HUES48 (cell line): Measurements from ENCODE around the gene STRIP1.
"Not testable (repeated sequence)": the region's sequence is repeated elsewhere in the genome, so short reads cannot be mapped to it uniquely, and the experiment has no call there.

Source experiments
- H3K27ac ChIP-seq: one replicate; pipeline ENCODE4 v1.7.0; 2013; ENCODE audit warnings: low read depth, low read length, inconsistent platforms
- H3K27me3 ChIP-seq: 2 replicates; pipeline ENCODE4 v1.6.1; 2013; ENCODE audit warnings: mild to moderate bottlenecking, low read length; ENCODE audit not compliant: control insufficient read depth, insufficient read depth
- H3K36me3 ChIP-seq: 2 replicates; pipeline ENCODE4 v1.6.1; 2013; ENCODE audit warnings: low read length; ENCODE audit not compliant: control insufficient read depth, insufficient read depth
- H3K4me1 ChIP-seq: 2 replicates; pipeline ENCODE4 v1.6.1; 2013; ENCODE audit warnings: mild to moderate bottlenecking, low read length; ENCODE audit not compliant: control insufficient read depth, insufficient read depth
- H3K4me3 ChIP-seq: 2 replicates; pipeline ENCODE4 v1.5.1; 2013; ENCODE audit warnings: mild to moderate bottlenecking, low read depth, low read length
- H3K9ac ChIP-seq: 2 replicates; pipeline ENCODE4 v1.6.1; 2013; ENCODE audit warnings: mild to moderate bottlenecking, low read depth, low read length, moderate library complexity
- H3K9me3 ChIP-seq: 2 replicates; pipeline ENCODE4 v1.6.1; 2013; ENCODE audit warnings: low read length; ENCODE audit not compliant: control insufficient read depth, insufficient read depth

The STRIP1 gene

DNA sequence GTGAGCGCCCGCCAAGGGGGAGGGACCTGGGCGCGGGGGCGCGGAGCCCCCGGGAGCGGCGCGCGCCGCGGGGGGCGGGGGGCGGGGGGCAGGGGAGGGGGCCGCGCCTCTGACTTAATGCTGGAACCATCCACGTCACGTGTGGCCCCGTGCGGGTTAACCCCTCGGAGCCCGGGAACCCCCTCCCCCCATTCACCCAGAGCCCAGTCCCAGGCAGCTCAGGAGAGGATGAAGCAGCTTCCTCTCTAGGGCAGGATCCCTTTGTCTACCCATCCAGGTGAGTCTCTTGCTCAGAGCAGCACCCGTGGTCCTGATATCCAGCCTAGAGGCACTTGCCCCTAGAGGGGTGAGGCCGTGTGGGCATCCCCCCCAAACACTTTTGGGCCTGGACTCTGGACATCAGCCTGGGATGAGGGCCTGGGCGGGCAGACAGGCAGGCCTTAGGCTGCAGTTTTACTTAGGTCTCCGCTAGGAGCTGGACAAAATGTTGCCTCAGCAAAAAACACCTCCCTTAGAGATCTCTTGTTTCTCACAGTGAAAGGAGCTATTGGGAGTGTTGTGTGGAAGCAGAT lies 36.3 kb downstream of the STRIP1 start, which contains the start of gene ALX3:
ALX3 (minus strand) TSS at position 2 of the 572 bp plus-strand sequence. CDS start 60 bp downstream, outside the sequence.
- Histone ChIP-seq H3K27ac (no peak within 1 kb of the TSS), H3K4me1 (peaks cover 10% of the 10 kb centered on the region), H3K27me3 (peaks cover 98% of the 10 kb centered on the region), H3K4me3 (peak within 1 kb of the TSS; percentile 53), H3K9me3 (no peaks in the 10 kb centered on the region), H3K9ac (no peak within 1 kb of the TSS), H3K36me3 (no peaks in the 10 kb centered on the region)

DNA sequence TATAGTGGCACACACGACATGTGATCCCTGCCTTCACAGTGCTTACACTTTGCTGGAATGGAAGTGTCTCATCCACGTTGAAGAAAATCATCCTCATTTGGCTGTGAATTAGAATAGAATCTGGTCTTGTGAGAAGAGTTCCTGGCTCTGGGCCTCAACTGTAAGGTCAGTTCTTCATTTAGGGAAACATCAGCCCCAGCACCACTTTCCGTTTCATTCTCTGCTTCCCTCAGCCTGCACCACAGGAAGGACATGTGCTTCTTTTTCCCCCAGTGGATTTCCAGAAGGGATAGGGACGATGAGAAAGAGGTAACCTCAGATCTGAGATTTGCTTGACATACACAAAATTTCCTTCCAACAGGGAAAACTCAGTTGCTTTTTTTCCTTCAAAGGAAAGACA lies 39.7 kb downstream of the STRIP1 start:
- H3K4me3 ChIP-seq: no peak overlapping the region
- peaks cover 94% of the 10 kb centered on the region for H3K27me3 ChIP-seq
- H3K27ac ChIP-seq: no peak overlapping the region
- peaks cover 10% of the 10 kb centered on the region for H3K4me1 ChIP-seq
- no peak overlapping the region for H3K9ac ChIP-seq
- H3K36me3 ChIP-seq: no peaks in the 10 kb centered on the region
- no peaks in the 10 kb centered on the region for H3K9me3 ChIP-seq

DNA sequence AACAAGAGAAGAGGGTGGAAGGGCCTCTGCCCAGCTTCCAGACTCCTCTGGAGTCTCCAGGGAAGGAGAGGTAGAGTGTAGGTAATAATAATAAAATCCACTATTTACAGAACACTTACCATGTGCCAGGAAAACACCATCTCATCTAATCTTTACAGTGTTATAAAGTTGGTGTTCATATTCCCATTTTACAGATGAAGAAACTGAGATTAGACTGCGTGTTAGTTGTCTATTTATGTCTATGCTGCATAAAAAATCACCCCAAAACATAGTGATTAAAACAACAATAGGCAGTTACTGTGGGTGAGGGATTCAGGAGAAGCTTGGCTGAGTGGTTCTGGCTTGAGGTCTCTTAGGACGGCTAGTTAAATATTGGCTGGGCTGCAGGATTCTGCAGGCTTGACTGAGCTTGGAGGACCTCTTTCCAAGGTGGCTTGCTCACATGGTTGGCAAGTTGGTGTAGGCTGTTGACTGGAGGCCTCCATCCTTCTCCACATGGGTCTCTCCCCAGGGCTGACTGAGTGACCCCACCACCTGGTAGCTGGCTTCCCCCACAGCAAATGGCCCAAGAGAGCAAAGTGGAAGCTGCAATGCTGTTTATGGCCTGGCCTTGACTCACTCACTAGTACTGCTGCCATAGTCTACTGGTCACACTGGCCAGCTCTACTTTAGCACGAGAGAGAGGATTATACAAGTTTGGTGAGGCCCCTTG lies 42.5 kb downstream of the STRIP1 start:
- Histone ChIP-seq H3K36me3 (no peaks in the 10 kb centered on the region), H3K27me3 (peaks cover 85% of the 10 kb centered on the region), H3K4me3 (no peak overlapping the region), H3K9ac (no peak overlapping the region), H3K27ac (no peak overlapping the region), H3K4me1 (no peaks in the 10 kb centered on the region), H3K9me3 (no peaks in the 10 kb centered on the region)

DNA sequence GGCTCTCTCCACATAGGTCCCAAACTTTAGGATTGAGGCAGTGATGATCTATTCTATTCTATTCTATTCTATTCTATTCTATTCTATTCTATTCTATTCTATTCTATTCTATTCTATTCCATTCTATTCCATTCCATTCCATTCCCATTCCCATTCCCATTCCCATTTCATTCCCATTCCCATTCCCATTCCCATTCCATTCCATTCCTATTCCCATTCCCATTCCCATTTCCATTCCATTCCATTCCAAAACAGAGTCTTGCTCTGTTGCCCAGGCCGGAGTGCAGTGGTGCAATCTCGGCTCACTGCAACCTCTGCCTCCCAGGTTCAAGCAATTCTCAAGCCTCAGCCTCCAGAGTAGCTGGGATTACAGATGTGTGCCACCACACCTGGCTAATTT lies 45.6 kb downstream of the STRIP1 start:
- not testable (repeated sequence) for H3K27ac ChIP-seq, H3K9me3 ChIP-seq, H3K4me3 ChIP-seq, H3K4me1 ChIP-seq, H3K9ac ChIP-seq, H3K36me3 ChIP-seq
- H3K27me3 ChIP-seq: peaks cover 85% of the 10 kb centered on the region

DNA sequence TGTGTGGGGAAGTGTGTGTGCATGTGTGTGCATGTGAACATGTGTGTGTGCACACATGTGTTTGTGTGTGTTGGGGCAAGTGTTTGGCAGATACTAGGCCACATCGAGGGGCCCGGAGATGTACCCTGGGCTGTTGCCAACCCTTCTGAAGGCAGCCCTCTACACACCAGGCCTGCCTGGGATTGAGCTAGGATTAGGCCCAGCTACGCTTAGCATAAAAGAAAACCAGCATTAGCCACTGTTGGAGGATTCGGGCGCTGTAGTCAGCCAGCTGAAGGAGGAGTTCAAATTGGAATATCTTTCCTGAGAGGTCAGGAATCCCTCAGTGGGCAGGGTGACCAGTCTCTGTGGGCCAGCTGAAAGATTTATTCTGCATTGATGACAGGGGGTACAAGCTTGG lies 46.6 kb downstream of the STRIP1 start:
- Histone ChIP-seq H3K36me3 (no peaks in the 10 kb centered on the region), H3K27ac (no peak overlapping the region), H3K4me1 (peaks cover 5% of the 10 kb centered on the region), H3K4me3 (no peak overlapping the region), H3K27me3 (peaks cover 87% of the 10 kb centered on the region), H3K9me3 (no peaks in the 10 kb centered on the region), H3K9ac (no peak overlapping the region)

DNA sequence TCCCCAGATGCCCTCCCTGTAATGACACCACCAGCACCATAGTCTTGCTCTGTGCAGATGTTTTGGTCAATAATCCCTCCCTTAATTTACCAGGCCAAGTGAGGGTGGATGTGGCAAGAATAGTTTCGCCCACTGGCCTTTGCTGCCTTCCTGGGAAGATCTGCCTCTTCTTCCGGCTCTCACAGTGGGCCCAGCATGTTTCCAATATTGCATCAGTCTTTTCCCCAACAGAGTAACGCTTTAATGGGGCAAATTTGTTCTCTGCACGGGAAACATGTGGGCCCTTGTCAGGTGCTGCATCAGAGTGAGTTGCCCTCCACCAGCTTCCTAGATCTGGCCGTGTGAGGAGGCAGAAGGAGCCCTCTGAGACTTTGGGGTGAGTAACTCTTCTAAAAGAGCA lies 48.1 kb downstream of the STRIP1 start:
- no peak overlapping the region for H3K4me3 ChIP-seq
- H3K9ac ChIP-seq: no peak overlapping the region
- peaks cover 91% of the 10 kb centered on the region for H3K27me3 ChIP-seq
- no peaks in the 10 kb centered on the region for H3K9me3 ChIP-seq
- H3K4me1 ChIP-seq: peaks cover 5% of the 10 kb centered on the region
- H3K27ac ChIP-seq: no peak overlapping the region
- no peaks in the 10 kb centered on the region for H3K36me3 ChIP-seq

DNA sequence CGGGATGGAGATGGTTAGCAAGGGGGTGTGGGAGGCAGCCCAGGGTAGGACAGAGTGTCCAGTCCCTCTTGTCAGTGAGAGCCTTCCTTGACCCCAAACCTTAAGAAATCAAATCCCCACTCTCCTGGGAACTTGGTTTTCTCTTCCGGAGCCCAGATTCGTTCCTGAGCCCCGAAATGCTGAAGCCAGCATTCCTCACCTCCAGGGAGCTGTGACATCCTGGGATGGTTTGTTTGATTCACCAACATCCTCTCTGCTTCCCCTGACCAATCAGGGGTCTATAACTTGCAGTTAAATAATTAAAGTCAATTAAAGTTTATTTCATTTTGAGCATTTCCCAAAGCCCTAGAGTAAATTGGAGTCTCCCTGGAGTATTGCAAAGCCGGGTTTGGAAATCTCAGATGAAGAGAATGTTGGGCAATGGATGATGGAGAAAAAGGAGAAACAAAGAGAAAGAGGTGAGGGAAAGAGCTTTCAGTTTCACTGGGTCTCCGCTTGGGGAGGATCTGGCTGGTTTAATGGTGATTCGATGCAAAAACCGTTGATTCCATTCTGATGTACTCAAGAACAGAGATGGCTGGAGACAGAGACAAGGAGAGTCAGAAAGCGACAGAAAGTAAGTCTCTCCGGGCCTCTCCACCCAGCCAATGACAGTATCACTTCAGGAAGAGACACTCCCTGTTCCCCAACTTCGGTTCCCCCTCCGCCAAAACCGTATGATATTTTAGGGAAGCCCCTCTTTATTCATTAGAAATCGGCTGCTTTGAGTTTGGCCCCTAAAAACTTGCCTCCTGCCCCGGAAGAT lies 48.8 kb downstream of the STRIP1 start:
- Histone ChIP-seq H3K9me3 (no peaks in the 10 kb centered on the region), H3K36me3 (no peaks in the 10 kb centered on the region), H3K9ac (no peak overlapping the region), H3K27ac (no peak overlapping the region), H3K4me1 (peaks cover 5% of the 10 kb centered on the region), H3K27me3 (peaks cover 89% of the 10 kb centered on the region), H3K4me3 (peak overlapping the region; percentile 55; the same call in 1 of the 2 replicates)

DNA sequence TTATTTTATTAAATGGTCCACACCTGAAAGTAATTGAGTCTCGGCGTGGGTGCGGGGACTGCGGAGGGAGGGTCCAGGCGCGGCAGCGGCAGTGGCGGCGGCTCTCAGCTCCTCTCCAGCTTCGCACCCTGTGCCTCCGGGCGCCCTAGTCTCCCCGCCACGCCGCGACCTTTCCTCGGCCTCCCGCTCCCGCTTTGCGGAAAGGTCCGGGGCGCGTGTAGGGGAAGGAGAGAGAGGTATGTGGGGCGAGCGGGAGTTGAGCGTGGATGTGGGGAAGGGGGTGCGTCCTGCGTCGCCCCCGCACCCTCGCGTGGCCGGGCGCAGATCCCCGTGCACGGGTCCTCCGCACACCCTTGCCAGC lies 49.4 kb downstream of the STRIP1 start:
- Histone ChIP-seq H3K27me3 (peaks cover 83% of the 10 kb centered on the region), H3K9ac (no peak overlapping the region), H3K27ac (no peak overlapping the region), H3K4me1 (peaks cover 5% of the 10 kb centered on the region), H3K9me3 (no peaks in the 10 kb centered on the region), H3K36me3 (no peaks in the 10 kb centered on the region), H3K4me3 (peak overlapping the region; percentile 55)

DNA sequence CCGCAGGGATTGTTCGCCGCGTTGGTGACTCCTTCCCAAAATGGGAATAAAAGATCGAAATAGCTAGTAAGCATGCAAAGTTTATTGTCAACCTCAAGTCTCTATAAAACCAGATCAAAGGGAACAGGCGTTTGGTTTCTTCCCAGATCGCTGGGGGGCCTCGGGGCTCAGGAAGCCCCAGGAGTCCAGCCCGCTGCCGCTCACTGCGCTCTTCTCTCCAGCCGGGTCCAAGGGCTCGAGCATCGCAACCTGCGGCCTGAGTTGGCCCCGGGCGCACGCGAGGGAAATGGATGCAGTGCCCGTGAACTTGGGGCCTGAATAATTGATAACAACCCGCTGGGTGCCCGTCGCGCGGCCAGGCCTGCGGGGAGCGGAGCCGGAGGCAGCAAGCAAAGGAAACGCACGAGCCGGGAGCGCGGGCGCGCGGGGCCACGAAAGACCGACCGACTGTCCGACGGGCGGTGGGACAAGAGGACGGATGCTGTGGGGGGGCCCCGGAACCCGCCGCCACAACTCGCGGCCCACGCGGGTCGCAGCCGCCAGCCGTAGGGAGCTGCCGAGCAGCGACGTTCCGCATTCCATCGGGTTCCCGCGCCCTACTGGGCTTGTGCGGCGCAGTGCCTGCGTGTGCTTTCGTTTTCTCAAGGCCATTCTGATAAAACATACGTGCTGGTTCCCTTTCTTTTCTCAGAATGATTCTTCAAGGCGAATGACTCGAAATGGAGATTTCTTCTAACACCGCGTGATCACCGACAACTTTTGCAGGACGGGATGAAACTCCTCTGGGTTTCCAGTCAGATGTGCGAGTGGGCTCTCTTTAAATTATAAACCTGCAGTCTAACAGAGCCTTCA lies 50.0 kb downstream of the STRIP1 start:
- peaks cover 77% of the 10 kb centered on the region for H3K27me3 ChIP-seq
- no peak overlapping the region for H3K9ac ChIP-seq
- peaks cover 5% of the 10 kb centered on the region for H3K4me1 ChIP-seq
- no peak overlapping the region for H3K27ac ChIP-seq
- H3K9me3 ChIP-seq: no peaks in the 10 kb centered on the region
- no peaks in the 10 kb centered on the region for H3K36me3 ChIP-seq
- peak overlapping the region; percentile 55 for H3K4me3 ChIP-seq

DNA sequence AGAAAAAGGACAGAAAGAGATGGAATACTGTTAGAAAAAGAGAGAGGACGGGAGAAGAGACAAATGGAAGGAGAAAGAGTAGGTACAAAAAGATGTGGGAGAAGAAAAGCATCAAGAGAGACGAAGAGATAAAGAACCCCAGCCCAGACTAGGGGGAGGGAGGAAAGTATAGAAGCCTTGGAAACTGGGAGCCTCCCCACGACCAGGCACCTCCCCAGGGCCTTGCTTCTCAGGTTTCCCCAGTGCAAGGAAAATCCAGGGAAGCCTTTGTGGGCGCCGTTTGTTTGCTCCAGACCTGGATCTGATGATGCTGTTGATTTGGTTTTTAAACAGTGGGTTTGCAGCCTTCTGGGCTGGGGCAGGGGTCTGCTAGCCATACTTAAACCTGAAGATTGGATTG lies 51.2 kb downstream of the STRIP1 start:
- H3K9me3 ChIP-seq: no peaks in the 10 kb centered on the region
- H3K27me3 ChIP-seq: peaks cover 78% of the 10 kb centered on the region
- peaks cover 10% of the 10 kb centered on the region for H3K4me1 ChIP-seq
- no peaks in the 10 kb centered on the region for H3K36me3 ChIP-seq
- no peak overlapping the region for H3K27ac ChIP-seq
- no peak overlapping the region for H3K9ac ChIP-seq
- H3K4me3 ChIP-seq: no peak overlapping the region
